ENCODE data around the gene GRIN2A.
"Not testable (repeated sequence)": the region's sequence is repeated elsewhere in the genome, so short reads cannot be mapped to it uniquely, and the experiment has no call there.

The GRIN2A gene

DNA sequence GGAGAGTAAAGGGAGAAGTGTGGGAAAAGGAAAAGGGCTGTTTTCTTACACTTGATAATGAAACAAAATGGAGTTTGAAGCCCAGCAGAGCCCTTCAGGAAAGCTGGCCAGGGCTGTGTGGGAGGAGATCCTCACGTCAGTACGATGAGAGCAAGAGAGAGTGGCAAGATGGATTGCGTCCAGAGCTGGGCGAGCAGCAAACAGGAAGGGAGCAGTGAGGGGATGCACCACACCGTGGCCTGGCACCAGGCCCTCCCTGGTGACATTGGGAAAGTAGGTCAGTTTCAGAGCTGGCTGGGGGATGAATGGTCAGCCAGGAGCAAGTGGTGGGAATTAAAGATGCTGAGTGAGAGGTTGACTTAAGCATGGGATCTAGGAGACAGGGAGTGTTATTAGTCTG, 273.6 kb downstream of the GRIN2A start:
- no peak for DNase-seq

DNA sequence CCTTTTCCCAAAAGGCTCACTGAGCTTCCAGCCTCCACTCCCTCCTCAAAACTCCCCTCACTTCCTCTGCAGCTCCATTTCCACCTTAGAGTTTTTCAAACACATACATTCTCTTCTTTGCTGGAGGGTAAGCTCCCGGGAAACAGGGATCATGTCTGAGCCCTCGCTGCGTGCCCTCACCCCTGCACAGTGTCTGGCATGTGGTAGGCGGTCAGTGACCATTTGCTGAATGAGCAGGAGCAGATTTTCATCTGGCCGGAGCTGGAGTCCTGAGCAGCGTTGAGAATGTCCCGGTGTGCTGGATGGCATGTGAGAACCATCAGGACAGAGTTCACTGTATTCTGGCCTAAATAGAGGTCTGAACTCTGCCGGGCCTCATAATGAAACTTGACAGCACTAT, 274.5 kb downstream of the GRIN2A start:
- DNase-seq = no peak

DNA sequence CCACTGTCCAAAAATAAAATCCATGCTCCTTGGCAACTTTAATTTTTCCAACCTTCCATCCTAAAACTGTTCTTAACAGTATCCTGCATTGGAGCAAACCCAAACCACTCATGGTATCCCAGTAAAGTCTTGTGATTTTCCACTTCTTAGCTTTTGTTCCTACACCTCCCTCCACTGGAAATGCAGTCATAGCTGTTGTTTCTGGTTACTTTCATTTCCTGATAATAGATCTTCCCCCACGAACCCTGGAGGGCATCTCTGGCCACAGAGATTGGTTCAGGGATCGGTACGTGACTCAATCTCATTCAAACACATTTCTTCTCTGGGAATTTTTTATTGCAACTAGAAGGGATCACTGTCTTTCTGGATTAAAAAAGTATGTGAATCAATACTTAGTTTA, 276.0 kb downstream of the GRIN2A start:
- DNase-seq = no peak

DNA sequence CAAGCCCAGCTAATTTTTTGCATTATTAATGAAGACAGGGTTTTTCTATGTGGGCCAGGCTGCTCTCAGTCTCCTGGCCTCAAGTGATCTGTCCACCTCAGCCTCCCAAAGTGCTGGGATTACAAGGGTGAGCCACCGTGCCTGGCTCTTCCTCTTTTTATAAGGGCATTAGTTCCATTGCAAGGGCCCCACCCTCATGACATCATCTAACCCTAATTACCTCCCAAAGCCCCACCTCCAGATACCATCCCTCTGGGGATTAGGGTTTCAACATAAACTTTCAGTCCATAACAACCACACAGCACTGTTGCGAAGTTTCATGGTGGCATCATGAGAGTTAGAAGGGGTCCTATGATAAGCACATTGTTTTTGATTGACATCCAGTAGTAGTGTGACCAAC, 277.7 kb downstream of the GRIN2A start:
- DNase-seq = no peak

DNA sequence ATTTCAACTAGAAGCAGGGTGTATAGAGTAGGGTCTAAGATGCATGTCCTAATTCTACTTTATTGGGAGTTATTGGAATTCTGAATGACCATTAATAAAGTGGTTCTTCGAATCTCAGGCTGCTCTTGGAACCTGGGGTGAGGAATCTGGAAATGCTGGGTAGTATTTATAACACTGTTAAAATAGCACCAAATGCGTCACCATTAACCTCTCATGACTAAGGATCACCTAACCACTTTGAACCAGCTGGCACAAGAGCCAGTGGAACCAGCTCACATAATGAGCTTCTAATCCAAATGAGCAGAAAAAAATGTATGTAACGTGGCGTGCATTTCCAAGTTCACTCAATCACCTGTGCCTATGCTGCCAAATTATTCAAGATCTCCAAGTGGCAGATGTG, 281.7 kb downstream of the GRIN2A start:
- no peak for DNase-seq

DNA sequence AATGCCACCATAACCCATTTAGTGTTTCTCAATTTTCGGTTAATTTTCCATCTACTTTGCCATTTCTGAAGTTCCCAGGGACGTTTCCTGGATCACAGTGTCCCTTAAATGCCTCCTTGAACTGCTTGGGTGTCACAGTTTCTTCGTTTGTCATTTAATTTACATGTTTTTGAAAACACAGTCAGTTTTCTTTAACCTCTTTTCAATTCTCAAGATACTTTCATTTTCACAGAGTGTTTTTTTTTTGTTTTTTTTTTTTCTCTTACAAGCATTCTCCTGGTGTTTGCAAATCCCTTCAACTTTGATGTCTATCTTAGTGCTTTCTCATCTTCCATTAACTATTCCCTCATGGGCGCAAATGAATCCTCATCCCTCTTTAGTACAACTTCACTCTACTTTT, 283.7 kb downstream of the GRIN2A start:
- no peak for DNase-seq

DNA sequence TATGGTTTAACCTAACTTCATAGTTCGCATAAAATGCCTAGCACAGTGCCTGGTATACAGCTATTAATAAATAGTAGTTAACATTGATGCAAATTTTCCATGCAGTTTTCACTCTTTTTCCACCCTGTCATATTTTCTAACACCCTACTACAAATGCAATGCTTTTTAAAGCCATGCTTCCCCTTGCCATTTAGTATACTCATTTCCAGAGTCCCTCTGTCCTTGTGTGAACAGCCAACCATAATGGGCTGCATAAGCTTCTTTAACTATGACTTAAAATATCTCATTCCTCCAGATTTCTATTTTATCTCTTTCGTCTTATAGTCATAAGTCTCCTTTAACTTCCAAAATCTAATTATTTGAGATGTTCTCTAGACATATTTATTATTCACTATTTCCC, 284.1 kb downstream of the GRIN2A start:
- DNase-seq = no peak

DNA sequence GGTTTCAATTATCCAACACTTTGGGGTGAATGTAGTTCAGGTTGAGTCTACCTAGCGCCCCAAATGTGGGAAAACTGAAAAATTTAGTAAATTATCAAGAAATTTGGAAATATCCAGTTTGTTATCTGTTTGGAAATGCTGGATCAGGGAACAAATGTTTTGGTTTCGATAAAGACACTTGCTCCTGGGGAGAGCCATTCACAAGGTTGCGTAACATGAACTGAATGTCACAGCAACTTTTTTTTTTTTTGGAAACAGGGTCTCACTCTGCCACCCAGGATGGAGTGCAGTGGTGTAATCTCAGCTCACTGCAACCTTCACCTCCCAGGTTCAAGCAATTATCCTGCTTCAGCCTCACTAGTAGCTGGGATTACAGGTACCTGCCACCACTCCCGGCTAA, 286.4 kb downstream of the GRIN2A start:
- no peak for DNase-seq

DNA sequence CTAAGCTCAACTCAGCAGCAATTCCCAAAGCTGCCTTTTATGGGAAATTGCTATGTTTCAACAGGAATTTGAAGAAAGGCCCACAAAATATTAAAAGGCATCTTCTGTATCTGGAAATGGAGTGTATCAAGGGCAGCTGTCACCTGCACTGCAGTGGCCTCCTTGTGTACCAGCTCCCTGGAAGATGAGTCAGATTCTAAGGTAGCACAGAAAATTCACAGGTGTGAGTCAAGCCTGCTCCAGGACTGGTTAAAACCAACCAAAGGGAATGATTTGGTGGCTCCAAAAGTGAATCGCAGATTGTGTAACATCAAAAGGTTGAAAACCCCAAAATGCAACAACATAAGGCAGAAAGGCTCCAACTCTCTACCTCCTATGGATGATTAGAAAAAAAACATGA, 296.4 kb downstream of the GRIN2A start:
- DNase-seq = no peak

DNA sequence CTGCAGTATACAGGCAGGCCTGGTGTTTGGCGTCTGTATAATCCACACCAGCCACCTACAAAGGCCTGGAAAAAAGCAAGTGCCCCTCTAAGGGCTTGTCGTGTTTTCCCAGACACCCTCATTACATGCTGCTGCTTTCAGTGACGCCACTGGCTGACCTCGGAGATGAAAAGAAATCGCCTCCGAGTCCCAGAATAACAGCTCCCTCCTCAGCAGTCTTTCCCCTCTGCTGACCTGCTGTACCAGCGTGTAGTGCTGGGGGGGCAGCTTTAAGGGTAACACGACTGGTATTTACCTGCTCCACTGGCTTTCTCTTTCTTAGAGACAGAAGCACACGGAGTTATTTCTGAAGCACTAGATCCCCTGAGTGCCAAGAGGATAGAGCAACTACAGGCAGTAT, 296.8 kb downstream of the GRIN2A start:
- no peak for DNase-seq

DNA sequence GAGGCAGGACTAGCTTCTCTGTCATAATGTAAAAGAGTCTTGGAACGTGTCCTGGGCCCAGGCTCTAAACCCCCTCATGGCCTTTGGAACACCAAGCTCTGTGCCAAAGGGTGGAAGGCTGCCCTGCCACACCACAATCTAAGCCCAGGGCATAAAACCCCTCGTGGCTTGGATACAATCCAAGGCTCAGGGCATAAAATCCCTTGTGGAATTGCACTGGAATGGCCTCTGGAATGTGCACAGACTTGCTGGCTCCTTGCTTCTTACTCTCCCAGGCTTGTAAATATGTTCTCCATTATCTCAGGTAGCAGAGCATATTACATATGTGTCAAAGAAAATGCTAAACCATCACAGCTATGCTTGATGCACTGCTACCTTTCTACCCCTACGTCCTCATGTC, 306.2 kb downstream of the GRIN2A start:
- DNase-seq = not testable (repeated sequence)

DNA sequence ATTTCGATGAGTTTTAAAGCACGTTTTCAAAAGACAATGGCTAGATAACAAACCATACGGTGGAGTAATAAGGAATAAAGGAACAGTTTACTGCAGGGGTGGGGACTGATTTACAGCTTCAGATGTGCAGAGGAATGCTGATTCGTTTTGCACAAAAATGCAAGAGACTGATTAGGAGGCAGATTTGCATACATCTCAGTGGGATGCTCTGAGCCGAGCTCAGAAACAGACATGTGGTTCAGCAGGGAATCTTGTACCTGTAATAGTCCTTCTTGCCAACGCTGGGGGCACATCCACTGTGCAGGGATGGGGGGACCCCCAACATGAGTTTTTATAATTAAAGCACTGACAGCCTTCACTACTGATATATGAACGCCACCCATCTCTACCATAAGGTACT, 308.0 kb downstream of the GRIN2A start:
- no peak for DNase-seq

DNA sequence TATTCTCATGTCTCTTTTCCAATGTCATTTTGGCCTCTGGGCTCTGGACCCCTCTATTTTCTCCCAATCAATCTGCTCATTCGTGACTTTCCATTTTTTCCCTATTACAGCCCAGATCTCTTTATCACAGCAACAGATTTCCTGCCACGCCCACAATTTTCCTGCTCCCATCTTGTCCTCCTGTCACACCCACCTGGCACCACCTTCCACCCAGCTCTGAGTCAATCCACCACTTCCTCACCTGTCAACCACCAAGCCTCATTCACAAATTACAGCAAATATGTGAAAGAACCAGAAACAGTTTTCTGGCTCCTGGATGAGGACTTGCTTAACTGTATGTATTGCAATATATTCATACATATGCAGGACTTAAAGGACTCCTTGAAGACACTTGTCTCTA, 311.3 kb downstream of the GRIN2A start:
- DNase-seq = no peak

DNA sequence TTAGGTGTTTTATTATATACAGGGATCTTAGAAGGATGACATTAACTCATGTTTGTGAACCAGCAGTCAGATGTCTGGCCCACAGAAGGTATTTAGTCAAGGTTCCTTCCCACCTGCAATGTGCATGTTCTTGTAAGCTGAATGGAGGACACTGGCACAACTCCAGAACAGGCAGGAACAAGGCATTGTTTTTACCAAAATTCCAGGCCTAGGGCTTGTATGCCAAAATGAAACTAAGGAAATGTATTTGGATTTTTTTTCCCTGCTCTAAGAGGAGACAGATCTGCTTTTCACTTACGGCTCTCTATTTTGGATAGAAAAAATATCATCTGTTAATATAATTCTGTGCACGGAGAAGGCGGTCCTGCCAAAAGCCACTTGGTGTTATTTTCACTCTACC, 312.5 kb downstream of the GRIN2A start:
- DNase-seq = no peak

DNA sequence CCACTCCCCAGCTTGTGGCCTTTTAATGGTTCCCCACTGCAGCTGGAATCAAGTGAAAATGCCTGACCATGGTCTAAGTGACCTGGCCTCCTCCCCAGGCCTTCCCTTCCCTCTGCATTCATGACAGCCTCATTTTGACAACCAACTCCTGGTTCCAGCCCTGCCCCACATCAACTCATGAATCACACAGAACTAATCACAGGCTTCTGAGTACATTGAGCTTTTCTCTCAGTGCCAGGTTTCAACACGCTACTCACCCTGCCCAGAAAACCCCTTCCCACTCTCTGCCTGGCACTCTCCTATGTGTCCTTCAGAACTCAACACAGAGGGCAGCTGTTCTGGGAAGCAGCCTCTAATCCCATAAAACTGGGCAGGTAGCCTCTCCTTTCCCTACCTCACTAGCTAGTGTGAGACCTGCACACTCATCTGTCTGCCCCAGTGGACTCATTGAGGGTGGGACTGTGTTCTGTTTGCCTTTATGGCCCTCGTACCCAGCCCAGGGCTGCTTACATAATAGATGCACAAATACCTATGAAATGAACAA, 313.6 kb downstream of the GRIN2A start:
- DNase-seq = no peak

DNA sequence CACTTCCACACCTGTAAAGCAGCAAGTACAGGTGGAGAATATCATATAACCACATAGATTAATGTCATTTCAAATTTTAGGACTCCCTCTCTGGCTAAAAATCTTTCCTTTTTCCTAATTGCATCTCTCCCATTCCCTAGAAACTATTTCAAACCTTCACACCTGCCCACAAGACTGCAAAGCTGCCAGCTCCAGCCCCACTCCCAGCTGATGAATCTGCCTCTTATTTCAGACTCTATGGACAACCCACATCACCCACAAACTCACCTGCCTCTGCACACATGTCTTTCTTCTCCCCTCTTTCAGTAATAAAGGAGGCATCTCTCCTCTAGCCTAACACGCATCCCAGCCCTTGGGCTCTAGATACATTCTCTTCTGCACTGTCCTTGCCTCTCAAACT, 315.1 kb downstream of the GRIN2A start:
- no peak for DNase-seq

DNA sequence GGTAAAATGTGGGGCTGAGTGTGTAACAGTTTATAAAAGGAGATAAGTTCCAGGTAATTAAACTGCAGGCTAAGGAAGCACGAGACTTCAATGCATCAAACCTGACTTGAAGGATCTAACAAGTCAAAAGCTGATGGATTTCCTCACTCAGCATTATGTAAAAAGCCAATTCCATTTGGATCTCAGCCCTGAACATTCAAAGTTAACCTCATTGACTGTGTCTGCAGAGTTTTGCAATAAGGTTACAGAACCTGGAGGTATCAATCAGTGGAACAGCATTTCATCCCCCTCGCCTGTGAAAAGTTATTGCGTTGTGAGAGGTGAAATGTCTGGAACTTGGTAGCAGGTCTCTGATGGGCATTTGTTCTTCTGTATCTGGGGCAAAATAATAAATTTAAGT, 317.8 kb downstream of the GRIN2A start:
- no peak for DNase-seq

DNA sequence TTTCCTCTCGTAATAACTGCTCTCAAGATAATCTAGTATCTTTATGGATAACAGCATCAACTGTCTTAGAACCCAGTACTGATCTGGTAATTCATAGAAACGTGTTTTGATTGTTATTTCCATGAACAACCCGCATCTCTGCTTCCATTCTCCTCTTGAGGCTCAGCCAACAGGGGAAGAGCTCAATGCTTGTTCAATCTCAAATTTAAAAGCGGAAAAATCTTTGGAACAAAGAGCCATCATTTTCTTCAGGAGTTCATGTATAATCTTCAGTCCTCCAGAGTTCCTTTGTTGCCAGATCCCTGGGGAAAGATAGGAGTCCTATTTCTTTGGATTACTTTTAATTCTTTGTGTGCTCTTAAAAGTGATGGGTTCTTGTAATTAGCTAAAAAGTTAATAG, 319.9 kb downstream of the GRIN2A start:
- DNase-seq = no peak

DNA sequence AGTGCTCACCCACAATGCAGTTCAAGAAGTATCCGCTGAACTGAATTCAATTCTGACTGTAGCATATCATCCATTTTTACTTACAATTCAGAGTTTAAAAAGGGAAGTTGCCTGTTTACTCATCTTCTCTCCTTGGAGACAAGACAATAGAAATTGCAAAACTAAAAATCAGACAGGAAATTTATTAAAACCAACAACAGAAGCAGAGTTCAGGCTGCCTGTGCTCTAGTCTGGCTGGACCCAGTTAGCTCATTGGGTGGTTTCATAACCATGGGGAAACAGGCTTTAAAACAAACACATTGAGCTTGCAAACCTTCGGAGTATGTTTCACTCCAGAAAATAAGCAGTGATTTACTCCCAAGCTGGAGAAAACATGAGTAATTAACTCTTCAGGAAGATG, 321.4 kb downstream of the GRIN2A start:
- no peak for DNase-seq

DNA sequence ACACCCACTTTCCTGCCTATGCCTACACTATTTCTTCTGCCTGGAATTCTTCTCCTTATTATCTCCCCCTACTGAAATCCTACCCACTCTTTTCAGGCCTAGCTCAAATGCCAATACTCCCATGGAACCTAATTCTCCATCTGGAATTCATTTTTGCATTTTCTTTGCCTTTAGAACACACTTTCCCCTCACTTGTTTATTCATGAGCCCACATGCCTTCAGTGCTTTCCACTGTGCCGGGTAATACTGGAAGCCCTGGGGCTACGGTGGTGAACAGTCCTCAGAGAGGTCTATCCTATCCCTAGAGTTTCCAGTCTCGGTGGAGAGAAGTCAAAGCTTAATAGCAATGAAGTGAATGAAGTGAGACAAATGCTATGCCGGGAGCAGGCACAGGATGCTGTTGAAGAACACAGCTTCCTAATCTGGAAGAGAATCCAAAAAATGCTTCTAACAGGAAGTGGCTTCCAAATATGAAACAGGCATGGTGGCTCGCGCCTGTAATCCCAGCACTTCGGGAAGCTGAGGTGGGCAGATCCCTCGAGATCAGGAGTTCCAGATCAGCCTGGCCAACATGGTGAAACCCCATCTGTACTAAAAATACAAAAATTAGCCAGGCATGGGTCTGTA, 322.4 kb downstream of the GRIN2A start:
- DNase-seq = no peak

DNA sequence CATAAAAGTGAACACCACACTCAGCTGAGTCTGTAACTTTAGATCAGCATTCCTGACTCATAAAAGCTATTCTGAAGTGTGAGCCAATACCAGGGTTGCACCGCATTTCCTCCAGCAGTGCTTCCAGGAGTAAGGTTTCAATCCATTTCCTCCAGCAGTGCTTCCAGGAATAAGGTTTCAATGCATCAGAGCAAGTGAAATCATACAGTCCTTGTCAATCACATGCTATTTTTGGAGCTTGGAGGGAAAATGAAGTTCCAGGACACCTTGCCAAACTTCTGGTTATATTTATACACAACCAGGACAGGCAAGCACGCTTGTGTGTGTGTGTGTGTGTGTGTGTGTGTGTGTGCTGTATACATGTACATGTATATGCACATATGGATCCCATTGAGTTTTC, 327.6 kb downstream of the GRIN2A start:
- no peak for DNase-seq

DNA sequence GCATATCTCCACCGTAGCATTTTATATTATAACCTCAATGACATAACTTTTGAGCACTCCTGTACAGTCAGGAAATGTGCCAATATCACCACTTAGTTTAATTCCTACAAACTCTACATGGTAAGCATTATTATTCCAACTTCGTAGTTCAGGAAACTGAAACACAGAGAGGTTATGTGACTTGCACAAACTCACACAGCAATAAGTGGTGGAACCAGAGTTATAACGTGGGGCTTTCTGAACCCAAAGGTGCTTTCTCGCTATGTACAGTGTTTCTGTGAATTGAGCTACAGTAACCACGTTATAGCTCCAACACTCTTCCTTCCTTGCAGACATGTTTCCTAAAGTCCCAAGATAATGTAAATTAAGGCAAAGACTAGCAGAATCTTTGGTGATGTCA, 330.2 kb downstream of the GRIN2A start:
- DNase-seq = no peak

DNA sequence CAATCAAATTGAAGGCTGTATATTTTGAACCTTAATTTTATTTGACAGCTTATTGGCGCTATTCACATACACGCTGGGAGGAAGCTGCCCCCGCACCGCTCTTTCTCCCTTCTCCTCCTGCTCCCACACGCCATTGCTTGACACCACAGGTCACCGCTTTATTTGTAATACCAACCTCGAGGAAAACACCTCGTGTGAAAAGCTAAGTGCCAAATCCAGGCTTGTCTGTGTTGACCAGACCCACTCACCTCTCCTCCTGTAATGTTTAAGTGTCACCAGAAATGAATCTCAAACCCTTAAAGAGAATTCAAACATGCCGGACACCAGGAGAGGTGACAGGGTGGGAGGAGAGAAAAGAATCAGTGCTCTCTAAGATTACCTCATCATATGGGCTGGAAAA, 331.4 kb downstream of the GRIN2A start:
- DNase-seq = no peak

DNA sequence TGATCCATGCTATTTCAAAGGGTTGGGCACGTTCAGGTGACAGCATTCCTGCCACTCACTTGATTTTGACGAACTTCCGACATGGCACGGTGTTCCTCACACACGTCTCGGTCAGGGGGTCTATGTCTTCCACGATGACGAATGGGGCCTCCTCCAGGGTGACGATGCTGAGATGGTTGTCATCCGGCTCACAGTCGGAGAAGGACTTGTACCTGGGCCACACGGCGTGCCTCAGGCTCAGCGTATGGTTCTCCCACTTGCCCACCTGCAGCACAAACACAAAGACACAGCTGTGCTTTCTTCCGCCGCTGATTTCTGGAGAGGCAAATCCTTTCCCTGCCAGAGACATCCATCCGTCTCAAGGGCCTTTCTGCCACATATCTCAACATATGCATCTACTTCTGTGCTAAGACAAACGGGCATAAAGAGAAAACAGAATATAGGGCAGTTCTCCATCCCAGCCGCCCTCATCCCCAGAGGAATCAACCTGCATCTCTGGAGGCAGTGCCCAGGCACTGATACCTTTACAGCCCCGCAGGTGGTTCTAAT, 332.5 kb downstream of the GRIN2A start:
- no peak for DNase-seq

DNA sequence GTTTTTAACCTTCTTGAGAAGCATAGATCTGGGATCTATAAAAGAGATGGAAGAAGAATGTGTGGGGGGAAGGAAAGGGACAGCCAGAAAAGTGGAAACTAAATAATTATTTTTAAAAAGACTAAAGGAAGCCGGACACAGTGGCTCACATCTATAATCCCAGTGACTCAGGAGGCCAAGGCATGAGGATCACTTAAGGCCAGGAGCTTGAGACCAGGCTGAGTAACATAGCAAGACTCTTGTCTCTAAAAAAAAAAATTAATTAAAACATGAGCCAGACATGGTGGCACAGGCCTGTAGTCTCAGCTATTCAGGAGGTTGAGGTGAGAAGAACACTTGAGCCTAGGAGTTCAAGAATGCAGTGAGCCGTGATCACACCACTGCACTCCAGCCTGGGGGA, 335.1 kb downstream of the GRIN2A start:
- DNase-seq = no peak

Measured in NCI-H524 treated with DMSO at 0.1 percent for 48 hours (cell line).